B cell (primary cell): Measurements from ENCODE around the gene MAPK1. TPM values are rescaled to one million over a fixed set of nuclear protein-coding genes. Genes with fewer than 3 reads are reported as not detected.

Experiments
- ATAC-seq: fragments of 200-7000 bp; cut with Tn5 transposase; one replicate; pipeline ENCODE4 v1.10.0; 2021; ENCODE audit warnings: low read depth, mild to moderate bottlenecking, moderate number of reproducible peaks, moderate library complexity
- CTCF ChIA-PET: fragments of 350-600 bp; sonication (Branson Sonifier 250); formaldehyde crosslinking; loops from one replicate; lab custom pipeline; 2021; ENCODE audit warnings: antibody characterized with exemption, inconsistent platforms; lab: Charles Lee
- POLR2A ChIA-PET: fragments of 350-600 bp; sonication (Branson Sonifier 250); formaldehyde crosslinking; loops from one replicate; lab custom pipeline; 2021; ENCODE audit warnings: antibody characterized with exemption; lab: Charles Lee
- DNase-seq: peaks from one replicate; pipeline ENCODE4 v3.0.0; 2013
- H2AFZ ChIP-seq: 2 replicates; pipeline ENCODE4 v1.6.1; 2012; ENCODE audit warnings: mild to moderate bottlenecking, low read depth, low read length; ENCODE audit not compliant: insufficient read depth, poor library complexity, severe bottlenecking
- H3K27ac ChIP-seq, 2 donors: 1 replicate in 1 of 2; 2 replicates in 1 of 2; pipeline ENCODE4 v1.5.1; 2012 to 2013; ENCODE audit warnings: low read length in 2 of 2, mild to moderate bottlenecking in 2 of 2, moderate library complexity in 1 of 2
- H3K27me3 ChIP-seq, 4 experiments: fragments of 200-600 bp in 1 of 4; sonication (generic) in 1 of 4; replicated peaks in 1 of 4; 1 replicate in 2 of 4; 2 replicates in 2 of 4; pipeline versions ENCODE4 v1.6.1 to v1.7.0; 2013 to 2016; ENCODE audit warnings: low read length in 3 of 4, mild to moderate bottlenecking in 2 of 4, mixed read lengths in 1 of 4, moderate library complexity in 1 of 4; ENCODE audit not compliant: insufficient read depth in 4 of 4, control insufficient read depth in 3 of 4; ENCODE audit errors: control extremely low read depth in 1 of 4
- H3K36me3 ChIP-seq, 2 experiments: replicated peaks in 1 of 2; 1 replicate in 1 of 2; 2 replicates in 1 of 2; pipeline versions ENCODE4 v1.6.1 to v1.7.1; 2013; ENCODE audit warnings: low read length in 1 of 2; ENCODE audit not compliant: insufficient read depth in 2 of 2, control insufficient read depth in 1 of 2; ENCODE audit errors: control extremely low read depth in 1 of 2, extremely low read depth in 1 of 2
- H3K4me1 ChIP-seq, 2 donors: fragments of 200-600 bp in 1 of 2; sonication (generic) in 1 of 2; 1 replicate in 1 of 2; 2 replicates in 1 of 2; pipeline versions ENCODE4 v1.5.1 to v1.6.1; 2013 to 2017; ENCODE audit warnings: low read length in 2 of 2; ENCODE audit not compliant: control insufficient read depth in 2 of 2, insufficient read depth in 2 of 2
- H3K4me2 ChIP-seq: replicated peaks from 2 replicates; pipeline ENCODE3; 2012; ENCODE audit warnings: mild to moderate bottlenecking, low read depth, low read length; ENCODE audit not compliant: poor library complexity, severe bottlenecking
- H3K4me3 ChIP-seq, 5 experiments: fragments of 200-600 bp in 1 of 5; sonication (generic) in 1 of 5; 1 replicate in 3 of 5; 2 replicates in 2 of 5; pipeline versions ENCODE4 v1.5.1 to v1.7.0; 2011 to 2016; ENCODE audit warnings: low read length in 4 of 5, mild to moderate bottlenecking in 4 of 5, low read depth in 2 of 5, control low read depth in 1 of 5, moderate library complexity in 1 of 5; ENCODE audit not compliant: insufficient read depth in 1 of 5; ENCODE audit errors: control extremely low read depth in 1 of 5, extremely low read depth in 1 of 5
- H3K79me2 ChIP-seq: fragments of 200-600 bp; sonication (generic); one replicate; pipeline ENCODE4 v1.6.0; 2016; ENCODE audit warnings: low read length; ENCODE audit not compliant: control insufficient read depth, insufficient read depth
- H3K9ac ChIP-seq: fragments of 200-600 bp; sonication (generic); 2 replicates; pipeline ENCODE4 v1.6.1; 2017; ENCODE audit warnings: mild to moderate bottlenecking, low read length, moderate library complexity
- H3K9me3 ChIP-seq, 3 donors: one replicate each; pipeline versions ENCODE4 v1.6.1 to v1.7.1; 2013; ENCODE audit warnings: low read length in 2 of 3; ENCODE audit not compliant: control insufficient read depth in 2 of 3, insufficient read depth in 1 of 3; ENCODE audit errors: control extremely low read depth in 1 of 3
- H4K20me1 ChIP-seq: 2 replicates; pipeline ENCODE4 v1.6.0; 2012; ENCODE audit warnings: mild to moderate bottlenecking, low read length; ENCODE audit not compliant: insufficient read depth, control insufficient read depth, poor library complexity, severe bottlenecking
- H3K27ac Mint-ChIP-seq: one replicate; pipeline ENCODE4 v1.8.0; 2021; ENCODE audit warnings: mixed read lengths
- H3K27me3 Mint-ChIP-seq: one replicate; pipeline ENCODE4 v1.8.0; 2021; ENCODE audit warnings: mixed read lengths
- H3K4me1 Mint-ChIP-seq: one replicate; pipeline ENCODE4 v1.8.0; 2021; ENCODE audit warnings: mixed read lengths
- H3K4me3 Mint-ChIP-seq: one replicate; pipeline ENCODE4 v1.8.0; 2021; ENCODE audit warnings: mixed read lengths
- H3K9me3 Mint-ChIP-seq: one replicate; pipeline ENCODE4 v1.8.0; 2022; ENCODE audit warnings: mixed read lengths; ENCODE audit not compliant: insufficient read depth
- CTCF ChIP-seq: fragments of 200-600 bp; IDR thresholded peaks from one replicate; pipeline ENCODE4 v1.8.0; 2022; ENCODE audit warnings: antibody characterized with exemption, mild to moderate bottlenecking
- EZH2 ChIP-seq: IDR thresholded peaks from 2 replicates; pipeline ENCODE4 v1.6.1; 2012; ENCODE audit warnings: borderline replicate concordance, low read depth, mild to moderate bottlenecking, moderate library complexity, low read length; ENCODE audit not compliant: insufficient read depth, poor library complexity, severe bottlenecking
- WGBS: methylation state at CpG from one replicate; pipeline ENCODE4 v1.1.5; 2013; ENCODE audit warnings: missing lambda C conversion rate; ENCODE audit not compliant: insufficient coverage; 5-methylcytosine and 5-hydroxymethylcytosine counted together
- intact Hi-C: fragments of 100-400 bp; cut with micrococcal nuclease; formaldehyde crosslinking; loops from one replicate; pipeline ENCODE4 v1.10.0; 2022
- polyA plus RNA-seq: library from polyadenylated mRNA; depleted of rRNA; stranded (reverse); fragments of >200 nt; gene quantifications from 2 replicates; pipeline ENCODE4 v1.2.3, GENCODE V29; 2012
- total RNA-seq, 2 donors: library from RNA; stranded (reverse); fragments of 120-200 nt in 1 of 2; gene quantifications; 1 replicate in 1 of 2; 2 replicates in 1 of 2; pipeline versions ENCODE4 v1.2.3 to v1.2.4, GENCODE V29; 2013 to 2022

Gene MAPK1
- total and polyA plus RNA-seq, 2 donors (not counting 1 experiment from before 2014, with no cell fraction given): 24.0 to 155 TPM

DNA sequence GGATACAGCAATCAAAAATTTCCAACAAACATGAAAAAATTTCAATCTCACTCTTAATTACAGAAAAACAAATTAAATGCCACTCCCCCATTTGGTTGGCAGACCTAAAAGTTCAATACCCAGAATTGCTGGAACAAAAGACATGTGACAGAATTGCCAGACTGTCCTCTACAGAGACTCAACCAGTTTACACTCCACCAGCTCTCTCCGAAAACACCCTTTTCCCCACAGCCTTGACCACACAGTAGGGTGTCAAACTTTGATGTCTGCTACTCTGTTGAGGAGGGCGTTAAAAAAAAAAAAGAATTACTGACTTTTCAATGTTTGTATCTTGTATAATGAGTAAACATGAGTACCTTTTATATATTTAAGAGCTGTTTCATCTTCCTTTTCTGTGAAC, 87.2 kb downstream of the MAPK1 start:
- peaks cover 7 to 10% of the 10 kb centered on the region in 2 donors for H3K4me1 ChIP-seq
- H3K4me3 ChIP-seq: no peak overlapping the region
- peaks cover 12% of the 10 kb centered on the region for H4K20me1 ChIP-seq
- H3K27me3 ChIP-seq: no peaks in the 10 kb centered on the region
- no peak overlapping the region for H2AFZ ChIP-seq
- H3K9me3 ChIP-seq: no peaks in the 10 kb centered on the region
- H3K27ac Mint-ChIP-seq: no peak overlapping the region
- H3K36me3 ChIP-seq: peaks cover 11 to 20% of the 10 kb centered on the region in 2 experiments
- DNase-seq (no peak), ATAC-seq (no peak)
- CTCF ChIA-PET: interaction anchor here (0.6 to 2.2 kb wide), 3 partner anchors 11 to 158 kb away, joined by 5 to 7 read pairs (median 6); no protein-coding TSS in a partner anchor
- H3K79me2 ChIP-seq: peaks cover 14% of the 10 kb centered on the region
- POLR2A ChIA-PET: interaction anchor here (0.7 kb wide), 1 partner anchor 15 kb away, joined by 3 read pairs; no protein-coding TSS in a partner anchor
- H3K27me3 Mint-ChIP-seq: no peaks in the 10 kb centered on the region
- H3K9me3 Mint-ChIP-seq: no peaks in the 10 kb centered on the region
- H3K4me2 ChIP-seq: no peak overlapping the region
- no CpG with 5 or more reads among the region's 2 CpGs for WGBS
- peaks cover 6% of the 10 kb centered on the region for H3K4me1 Mint-ChIP-seq
- intact Hi-C loops: no loop called here
- no peak for TF ChIP-seq CTCF
- no peak for TF ChIP-seq EZH2
- no peak overlapping the region for H3K27ac ChIP-seq
- no peak overlapping the region for H3K4me3 Mint-ChIP-seq
- no peak overlapping the region for H3K9ac ChIP-seq

DNA sequence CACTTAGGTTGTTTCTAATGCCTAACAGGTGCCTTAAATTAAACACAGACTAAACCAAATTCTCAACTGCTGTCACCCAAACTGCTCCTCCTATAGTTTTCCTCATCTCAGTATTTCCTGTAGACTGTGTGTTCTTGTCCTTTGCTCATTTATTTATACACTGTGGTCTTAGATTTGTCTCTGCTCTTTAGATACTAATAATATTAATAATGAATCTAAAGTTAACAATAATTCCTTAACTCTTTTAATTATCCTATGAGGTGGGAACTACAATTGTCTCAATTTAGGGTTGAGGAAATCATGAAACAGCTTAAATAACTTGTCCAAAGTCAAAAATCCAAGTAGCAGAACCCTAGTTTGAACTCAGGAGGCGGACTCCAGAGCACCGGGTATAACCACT, 88.0 kb downstream of the MAPK1 start:
- Histone ChIP-seq H3K9me3 (no peaks in the 10 kb centered on the region), H3K4me1 (peaks cover 7 to 10% of the 10 kb centered on the region in 2 donors), H3K27me3 (no peaks in the 10 kb centered on the region), H3K4me3 (no peak overlapping the region), H3K79me2 (peaks cover 8% of the 10 kb centered on the region), H4K20me1 (peaks cover 6% of the 10 kb centered on the region), H3K27ac (no peak overlapping the region), H3K4me2 (no peak overlapping the region), H3K9ac (no peak overlapping the region), H3K36me3 (peaks cover 6 to 14% of the 10 kb centered on the region in 2 experiments), H2AFZ (no peak overlapping the region)
- no peaks in the 10 kb centered on the region for H3K9me3 Mint-ChIP-seq
- TF ChIP-seq CTCF (no peak), EZH2 (no peak)
- ChIA-PET CTCF (interaction anchor here (0.6 kb wide), 1 partner anchor 41 kb away, joined by 5 read pairs; no protein-coding TSS in a partner anchor), POLR2A (interaction anchor here (0.7 kb wide), 1 partner anchor 16 kb away, joined by 3 read pairs; no protein-coding TSS in a partner anchor)
- no peaks in the 10 kb centered on the region for H3K27me3 Mint-ChIP-seq
- intact Hi-C loops: no loop called here
- no peak overlapping the region for H3K4me3 Mint-ChIP-seq
- ATAC-seq (no peak), DNase-seq (no peak)
- WGBS: no CpG with 5 or more reads among the region's 2 CpGs
- peaks cover 6% of the 10 kb centered on the region for H3K4me1 Mint-ChIP-seq
- no peak overlapping the region for H3K27ac Mint-ChIP-seq
